HG02938 (cell line): Measurements from ENCODE around the gene ZMYND12.
"Not testable (repeated sequence)": the region's sequence is repeated elsewhere in the genome, so short reads cannot be mapped to it uniquely, and the experiment has no call there.

Source experiments
- ATAC-seq: cut with Tn5 transposase; IDR thresholded peaks from one replicate; pipeline ENCODE4 v1.9.1; 2021; ENCODE audit warnings: mild to moderate bottlenecking, moderate library complexity; ENCODE audit not compliant: unreplicated experiment

ZMYND12 gene, protein sequence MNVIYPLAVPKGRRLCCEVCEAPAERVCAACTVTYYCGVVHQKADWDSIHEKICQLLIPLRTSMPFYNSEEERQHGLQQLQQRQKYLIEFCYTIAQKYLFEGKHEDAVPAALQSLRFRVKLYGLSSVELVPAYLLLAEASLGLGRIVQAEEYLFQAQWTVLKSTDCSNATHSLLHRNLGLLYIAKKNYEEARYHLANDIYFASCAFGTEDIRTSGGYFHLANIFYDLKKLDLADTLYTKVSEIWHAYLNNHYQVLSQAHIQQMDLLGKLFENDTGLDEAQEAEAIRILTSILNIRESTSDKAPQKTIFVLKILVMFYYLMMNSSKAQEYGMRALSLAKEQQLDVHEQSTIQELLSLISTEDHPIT

DNA sequence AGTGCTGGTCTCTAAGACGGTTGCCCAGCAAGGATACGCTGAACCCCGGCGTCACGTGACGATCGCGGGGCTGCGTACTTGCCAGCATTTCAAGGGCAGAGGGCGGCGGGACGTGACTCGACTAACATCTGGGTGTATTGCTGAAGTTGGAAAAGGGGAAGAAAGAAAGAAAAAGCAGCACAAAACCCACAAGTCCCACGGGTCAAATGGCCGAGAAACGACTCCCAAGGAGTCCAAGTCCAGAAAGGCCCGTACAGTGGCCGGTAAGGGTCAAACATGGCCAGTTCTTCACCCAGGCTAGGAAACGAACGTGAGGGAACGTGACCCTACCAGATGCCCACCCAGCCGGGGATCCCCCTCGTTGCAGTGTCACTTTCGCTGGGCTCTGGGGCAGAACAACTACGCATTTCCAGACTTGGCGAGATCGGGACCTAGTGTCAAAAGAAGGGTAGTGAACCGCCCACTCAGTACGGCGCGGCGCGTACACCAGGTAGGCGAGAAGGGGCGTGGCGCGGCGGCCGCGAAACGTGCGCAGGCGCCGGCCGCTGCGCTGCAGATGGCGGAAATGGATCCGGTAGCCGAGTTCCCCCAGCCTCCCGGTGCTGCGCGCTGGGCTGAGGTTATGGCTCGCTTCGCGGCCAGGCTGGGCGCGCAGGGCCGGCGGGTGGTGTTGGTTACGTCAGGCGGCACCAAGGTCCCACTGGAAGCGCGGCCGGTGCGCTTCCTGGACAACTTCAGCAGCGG lies at the start of gene ZMYND12, which contains the start of gene PPCS:
Gene ZMYND12, minus strand, starts transcription at position 13 of the 744 bp plus-strand sequence. CDS start 25 bp downstream, outside the sequence.
Gene PPCS, plus strand, starts transcription at position 534 of the 744 bp plus-strand sequence. Its CDS starts 23 bp downstream, at position 557.
- peak; percentile 77 for ATAC-seq

DNA sequence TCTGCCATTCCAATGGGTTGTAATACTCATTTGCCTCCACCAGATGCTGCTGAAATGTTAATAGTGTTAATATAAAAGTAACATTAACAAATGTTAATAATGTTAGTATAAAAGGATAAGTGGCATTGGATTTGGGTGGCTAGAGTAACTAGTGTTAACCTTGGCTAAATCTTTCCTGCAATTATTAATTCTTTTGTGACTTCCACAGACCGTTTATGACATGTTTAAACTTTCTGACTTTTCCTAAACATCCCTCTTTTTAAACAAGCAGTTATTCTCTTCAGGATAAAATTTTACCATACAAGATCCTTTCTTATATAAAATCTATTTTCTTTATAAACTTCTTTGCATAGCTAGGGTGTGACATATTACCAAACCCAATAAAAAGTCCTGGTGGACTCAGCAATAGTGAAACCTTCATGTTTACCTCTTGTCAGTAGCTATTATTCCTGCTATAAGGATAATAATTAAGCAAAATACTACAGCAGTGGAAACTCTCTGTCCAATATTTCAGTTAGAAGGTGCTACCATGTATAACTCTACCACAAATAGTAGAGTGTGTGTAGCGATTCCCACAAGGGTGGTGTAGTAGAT lies 48.8 kb upstream of the ZMYND12 start:
- no peak for ATAC-seq

DNA sequence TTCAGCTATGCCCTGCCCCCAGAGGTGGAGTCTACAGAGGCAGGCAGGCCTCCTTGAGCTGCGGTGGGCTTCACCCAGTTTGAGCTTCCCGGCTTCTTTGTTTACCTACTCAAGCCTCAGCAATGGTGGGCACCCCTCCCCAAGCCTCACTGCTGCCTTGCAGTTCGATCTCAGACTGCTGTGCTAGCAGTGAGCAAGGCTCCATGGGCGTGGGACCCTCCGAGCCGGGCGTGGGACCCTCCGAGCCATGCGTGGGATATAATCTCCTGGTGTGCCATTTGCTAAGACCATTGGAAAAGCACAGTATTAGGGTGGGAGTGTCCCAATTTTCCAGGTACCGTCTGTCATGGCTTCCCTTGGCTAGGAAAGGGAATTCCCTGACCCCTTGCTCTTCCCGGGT lies 46.2 kb upstream of the ZMYND12 start:
- not testable (repeated sequence) for ATAC-seq

DNA sequence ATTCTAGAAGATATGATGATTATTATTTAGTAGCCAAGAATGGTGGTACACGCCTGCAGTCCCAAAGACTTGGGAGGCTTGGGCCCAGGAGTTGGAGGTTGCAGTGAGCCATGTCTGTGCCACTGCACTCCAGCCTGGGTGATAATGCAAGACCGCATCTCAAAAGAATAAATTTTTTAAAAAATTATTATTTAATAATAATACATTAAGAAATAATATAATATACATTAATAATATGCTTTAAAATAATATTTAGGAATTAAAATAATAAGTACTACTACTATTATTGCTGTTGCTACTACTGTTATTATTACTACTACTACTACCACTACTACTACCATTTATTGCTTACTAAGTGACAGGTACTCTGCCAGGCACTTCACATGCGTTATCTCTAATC lies 34.4 kb upstream of the ZMYND12 start:
- no peak for ATAC-seq

DNA sequence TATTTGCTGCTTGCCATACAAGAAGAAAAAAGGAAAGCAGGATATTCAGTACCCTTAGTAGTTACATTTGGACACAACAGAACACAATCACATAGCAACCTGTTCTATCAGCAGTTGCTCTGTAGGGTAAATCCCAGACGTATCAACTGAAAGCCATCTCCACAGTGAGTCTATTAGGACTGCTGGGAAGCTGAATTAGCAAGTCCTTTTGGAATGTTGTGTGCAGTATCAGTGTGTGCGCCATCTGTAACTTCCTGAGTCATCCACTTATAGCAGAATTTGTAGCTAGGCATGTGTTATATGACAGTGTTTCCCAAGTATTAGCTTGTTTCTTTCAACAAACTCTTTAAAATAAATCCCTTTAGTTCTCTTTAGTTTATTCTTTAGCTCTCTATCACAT lies 28.6 kb upstream of the ZMYND12 start:
- no peak for ATAC-seq

DNA sequence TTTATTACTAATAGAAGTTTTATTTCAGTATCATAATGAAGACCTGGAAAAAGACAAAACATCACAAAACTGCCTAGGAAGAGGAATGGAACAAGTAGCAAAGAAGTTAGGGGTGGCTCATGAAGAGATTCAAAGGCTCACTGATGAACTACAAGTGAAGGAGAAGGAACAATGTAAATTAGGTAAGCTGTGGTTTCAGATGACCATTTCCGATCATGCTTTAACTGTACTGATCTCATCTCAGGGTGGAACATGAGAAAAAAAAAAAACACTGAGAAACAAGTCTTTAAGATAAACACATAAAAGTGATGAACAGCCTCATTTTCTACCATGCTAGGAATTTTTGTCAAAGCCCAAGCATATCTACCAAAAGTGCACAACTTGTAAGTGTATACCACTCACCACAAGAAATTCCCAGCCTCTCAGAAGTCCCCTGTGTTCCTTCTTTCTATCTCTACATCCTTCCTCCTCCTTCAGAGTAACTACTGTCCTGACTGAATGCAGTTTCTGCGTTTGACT lies 26.9 kb upstream of the ZMYND12 start:
- no peak for ATAC-seq

DNA sequence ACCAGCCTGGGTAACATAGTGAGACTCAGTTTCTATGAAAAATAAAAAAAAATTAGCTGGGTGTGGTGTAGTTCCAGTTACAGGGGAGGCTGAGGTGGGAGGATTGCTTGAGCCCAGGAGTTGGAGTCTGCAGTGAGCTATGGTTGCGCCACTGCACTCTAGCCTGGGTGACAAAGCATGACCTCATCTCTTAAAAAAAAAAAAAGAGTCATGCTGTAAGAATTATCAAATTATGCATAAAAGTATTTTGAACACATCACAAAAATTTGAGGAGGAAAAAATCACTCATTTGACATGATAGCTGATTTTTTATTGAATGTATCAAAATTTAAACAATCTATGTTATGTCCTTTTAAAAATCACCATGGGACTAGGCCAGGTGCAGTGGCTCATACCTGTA lies 25.1 kb upstream of the ZMYND12 start:
- no peak for ATAC-seq

DNA sequence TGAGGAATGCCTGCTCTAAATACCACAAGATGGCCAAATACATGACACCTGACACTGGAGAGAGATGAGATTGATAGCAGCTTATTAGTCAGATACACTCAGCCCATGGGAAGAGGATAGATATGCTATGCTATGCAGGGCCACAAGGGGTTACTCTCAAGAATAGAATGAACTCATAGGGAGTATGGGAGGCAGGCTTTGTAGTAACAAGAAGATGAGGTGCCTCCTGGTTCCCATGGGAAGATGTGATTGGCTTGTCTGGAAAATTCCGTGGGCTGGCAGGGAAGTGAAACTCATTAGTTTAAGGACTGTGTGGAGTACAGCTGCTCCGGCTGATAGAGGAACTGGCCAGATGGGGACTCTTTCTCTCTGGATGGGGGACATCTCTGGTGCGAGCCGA lies 23.8 kb upstream of the ZMYND12 start:
- ATAC-seq = no peak

DNA sequence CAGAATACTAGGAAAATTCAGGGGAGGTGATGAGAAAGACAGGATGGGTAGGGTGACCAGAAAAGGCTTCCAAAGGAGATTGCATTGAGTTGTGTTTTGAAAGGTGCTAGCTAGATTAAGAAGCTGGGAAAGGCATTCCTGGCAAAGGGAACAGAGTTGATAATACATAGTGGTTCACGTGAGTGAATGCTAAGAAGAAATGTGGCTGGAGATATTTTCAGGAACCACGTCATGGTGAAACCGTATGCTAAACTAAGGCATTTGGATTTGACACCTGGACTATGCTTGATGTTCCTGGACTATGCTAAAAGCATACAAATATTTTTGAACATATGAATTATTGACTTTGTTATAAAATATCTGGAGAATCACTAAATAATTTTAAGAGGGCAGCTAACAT lies 22.0 kb upstream of the ZMYND12 start:
- ATAC-seq = no peak

DNA sequence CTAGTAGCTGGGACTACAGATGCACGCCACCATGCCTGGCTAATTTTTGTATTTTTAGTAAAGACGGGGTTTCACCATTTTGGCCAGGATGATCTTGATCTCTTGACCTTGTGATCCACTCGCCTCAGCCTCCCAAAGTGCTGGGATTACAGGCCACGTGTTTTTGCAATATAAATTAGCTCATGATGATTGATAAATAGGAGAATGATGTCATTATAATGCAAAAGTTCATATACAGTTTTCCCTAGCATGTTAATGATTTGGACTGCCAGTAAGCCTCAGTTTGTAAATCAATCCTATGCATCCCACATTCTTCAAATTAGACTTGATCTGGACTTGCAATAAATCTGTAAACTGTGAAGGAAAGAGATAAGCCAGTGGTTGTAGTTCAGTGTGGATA lies 21.5 kb upstream of the ZMYND12 start:
- not testable (repeated sequence) for ATAC-seq

DNA sequence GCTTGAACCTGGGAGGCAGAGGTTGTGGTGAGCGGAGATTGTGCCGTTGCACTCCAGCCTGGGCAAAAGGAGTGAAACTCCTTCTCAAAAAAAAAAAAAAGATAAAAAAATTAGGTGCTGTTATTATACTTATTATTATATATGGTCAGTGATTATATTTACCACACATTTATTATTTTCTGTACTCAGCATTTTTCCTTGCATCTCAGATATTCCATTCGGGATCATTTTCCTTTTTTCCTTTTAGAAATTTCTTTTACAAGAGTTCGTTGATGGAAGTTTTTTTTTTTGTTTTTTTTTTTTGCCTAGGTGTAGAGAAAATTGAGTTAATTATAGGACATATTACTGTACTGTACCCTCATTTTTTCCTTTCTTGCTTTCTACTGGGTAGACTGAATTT lies 20.8 kb upstream of the ZMYND12 start:
- ATAC-seq = no peak

DNA sequence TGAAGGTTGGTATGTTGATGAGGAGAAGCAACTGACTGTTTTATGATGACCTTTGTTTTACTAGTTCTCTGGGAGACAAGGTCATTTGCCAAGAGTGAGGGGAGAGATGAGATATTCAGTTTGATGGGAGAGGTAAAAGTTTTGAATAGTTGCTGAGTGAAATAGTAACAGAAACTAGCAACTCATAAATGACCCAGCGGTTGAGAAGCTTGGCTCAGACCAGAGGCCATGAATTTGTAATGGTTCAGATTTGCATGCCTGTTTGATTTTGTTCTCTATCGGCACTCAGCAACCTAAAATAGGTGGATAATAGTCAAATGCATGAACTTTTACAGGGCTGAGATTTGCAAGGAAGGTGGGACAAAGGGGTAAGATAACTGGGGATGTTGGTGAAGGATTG lies 13.9 kb upstream of the ZMYND12 start:
- no peak for ATAC-seq

DNA sequence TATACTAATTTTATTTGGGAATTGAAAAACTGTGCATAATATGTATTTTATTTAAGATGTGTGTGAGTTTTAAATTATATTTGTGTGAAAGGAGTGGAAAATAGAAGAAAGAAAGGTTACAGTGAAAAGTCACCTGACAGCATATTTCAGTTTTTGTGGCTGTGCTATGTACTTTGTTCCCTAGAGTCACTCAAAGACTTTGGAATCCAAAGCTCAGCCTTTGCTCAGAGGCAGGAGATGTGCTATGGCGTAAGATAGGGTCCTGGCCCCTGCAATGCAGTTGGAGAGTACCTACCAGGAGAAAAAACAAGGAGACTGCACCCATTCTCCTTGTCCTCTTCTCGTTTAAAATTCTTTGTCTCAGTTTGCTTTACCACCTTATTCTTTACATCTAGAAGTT lies 10.2 kb upstream of the ZMYND12 start:
- no peak for ATAC-seq

DNA sequence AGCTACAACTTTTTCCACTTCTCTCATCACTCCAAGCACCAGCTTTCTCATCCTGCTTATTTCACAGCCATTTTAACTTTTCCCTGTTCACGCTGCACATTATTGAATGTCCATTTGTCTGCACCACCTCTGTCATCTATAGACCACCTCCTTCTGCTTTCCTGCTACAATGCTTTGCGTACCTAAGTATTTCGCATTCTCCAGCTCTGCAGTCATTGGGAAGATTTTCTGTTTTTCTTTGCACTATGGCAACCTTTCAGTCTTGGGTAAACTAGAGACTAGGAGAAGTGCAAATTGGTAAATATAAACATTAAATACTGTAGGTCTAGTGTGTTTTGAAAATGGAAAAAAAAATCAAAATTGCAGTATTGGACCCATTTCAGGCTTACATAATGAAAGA lies 8.1 kb upstream of the ZMYND12 start:
- ATAC-seq = no peak

DNA sequence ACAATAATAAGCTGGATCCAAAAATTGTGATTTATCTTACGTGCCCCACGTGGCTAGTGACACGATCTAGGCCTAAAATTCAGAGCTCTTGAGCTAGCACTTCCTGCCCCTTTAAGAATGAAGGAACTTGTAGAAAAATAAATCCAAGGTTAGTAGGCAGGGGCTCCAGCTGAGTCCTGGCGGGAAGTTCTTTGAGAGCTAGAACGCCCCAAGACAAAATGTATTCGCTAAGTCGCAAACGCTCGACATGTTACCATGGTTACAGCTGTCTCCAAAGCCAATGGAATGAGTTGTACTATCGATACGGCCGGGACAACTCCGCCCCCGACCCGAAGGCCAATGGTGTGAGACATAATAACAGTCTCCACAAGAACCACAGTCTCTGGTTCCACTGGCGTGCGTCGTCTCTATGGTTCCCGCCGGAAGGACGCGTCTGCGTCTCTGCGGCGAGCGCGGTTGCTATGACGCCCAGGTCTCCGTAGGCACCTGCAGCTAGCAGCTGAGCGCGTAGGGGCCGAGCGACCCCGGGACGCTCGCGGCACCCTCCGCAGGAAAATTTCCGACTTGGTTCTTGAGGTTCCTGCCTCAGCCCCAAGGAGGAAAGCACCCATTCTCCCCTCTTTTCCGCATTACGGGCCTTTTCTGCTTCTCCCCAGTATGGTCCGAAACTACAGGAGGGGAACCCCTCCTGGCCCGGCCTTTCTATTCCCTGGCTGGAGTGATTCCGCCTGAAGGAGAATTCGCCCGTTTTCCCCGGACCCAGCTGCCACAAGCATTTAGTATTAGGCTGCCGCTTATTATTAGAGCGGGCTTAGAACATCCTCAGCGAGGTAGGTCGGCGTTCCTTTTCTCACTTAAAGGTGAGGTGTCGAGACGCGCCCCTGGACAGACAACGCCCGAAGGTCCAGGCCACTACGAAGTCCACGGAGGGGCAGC lies 7.3 kb upstream of the ZMYND12 start, which contains the start of gene CCDC30:
Gene CCDC30, plus strand, starts transcription at position 459 of the 936 bp plus-strand sequence. CDS start 17,266 bp downstream, outside the sequence.
- ATAC-seq = peak; percentile 99

DNA sequence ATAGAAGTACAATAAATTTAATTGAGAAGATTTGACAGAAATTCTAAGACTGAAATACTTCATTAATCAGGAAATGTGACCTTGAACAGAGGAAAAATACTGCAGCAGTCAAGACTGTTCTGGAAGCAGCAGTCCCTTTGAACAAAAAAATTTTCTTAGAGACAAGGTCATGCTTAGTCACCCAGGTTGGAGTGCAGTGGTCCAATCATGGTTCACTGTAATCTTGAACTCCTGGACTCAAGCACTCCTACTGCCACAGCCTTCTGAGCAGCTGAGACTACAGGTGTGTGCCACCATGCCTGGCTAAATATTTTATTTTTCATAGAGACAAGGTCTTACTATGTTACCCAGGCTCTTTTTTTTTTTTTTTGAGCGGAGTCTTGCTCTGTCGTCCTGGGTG lies 5.4 kb upstream of the ZMYND12 start:
- ATAC-seq = no peak

DNA sequence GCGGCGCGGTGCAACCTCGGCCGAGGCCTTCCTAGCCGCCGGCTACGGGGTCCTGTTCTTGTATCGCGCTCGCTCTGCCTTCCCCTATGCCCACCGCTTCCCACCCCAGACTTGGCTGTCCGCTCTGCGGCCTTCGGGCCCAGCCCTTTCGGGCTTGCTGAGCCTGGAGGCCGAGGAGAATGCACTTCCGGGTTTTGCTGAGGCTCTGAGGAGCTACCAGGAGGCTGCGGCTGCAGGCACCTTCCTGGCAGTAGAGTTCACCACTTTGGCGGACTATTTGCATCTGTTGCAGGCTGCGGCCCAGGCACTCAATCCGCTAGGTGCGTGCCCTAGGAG lies 900 bp upstream of the ZMYND12 start:
- ATAC-seq = peak; percentile 53

DNA sequence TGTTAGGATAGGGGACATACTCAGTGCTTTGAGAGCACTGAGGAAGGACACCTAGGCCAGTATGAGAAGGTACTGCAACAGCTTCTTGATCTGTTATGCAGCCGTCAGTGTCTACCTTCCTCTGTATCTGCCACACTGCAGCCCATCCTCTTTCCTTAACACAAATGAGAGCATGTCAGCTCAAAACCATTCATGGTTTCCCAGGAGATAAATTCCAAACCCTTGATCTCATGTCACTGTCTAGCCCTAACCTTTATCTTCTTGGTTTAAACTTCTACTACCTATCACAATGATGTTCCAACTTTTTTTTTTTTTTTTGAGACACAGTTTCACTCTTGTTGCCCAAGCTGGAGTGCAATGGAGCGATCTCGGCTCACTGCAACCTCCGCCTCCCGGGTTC lies 1.4 kb downstream of the ZMYND12 start:
- no peak for ATAC-seq

DNA sequence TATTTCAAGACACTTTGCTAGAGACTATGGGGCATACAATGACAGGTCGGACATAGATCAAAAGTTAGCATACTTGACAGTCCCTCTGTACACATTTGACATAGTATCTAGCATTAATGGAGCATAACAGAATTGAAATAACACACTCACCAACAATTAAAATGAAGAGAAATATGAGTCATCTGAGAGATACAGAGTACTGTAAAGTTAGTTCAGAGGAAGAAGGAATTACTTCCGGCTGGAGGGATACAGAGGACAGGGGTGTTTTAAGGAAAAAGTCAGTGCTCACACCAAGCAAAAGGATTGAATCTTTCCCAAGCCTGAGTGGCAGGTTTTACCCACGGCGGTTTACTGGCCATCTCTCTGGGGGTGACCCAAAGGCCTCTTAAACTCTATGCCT lies 2.4 kb downstream of the ZMYND12 start:
- no peak for ATAC-seq

DNA sequence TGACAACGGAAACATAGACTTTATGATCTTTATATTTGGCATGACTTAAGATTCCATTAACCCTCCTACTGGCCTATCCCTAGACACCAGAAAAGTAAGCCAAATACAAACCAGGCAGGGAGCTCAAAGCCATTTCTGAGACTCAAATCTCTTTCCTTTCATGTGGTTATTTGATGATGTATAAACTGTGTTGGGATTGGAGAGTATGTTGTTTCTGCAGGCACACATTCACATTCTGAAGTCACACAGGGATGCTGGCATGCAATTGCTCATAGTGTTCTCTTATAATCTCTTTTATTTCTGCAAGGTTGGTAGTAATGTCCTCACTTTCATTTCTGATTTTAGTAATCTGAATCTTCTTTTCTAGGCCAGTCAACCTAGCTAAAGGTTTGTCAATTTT lies 5.8 kb downstream of the ZMYND12 start:
- ATAC-seq = no peak
